K562 (cell line): ENCODE data around the gene SNX3. TPM values are rescaled to one million over a fixed set of nuclear protein-coding genes. Genes with fewer than 3 reads are reported as not detected.
A peak's percentile ranks its signal among the peaks of the same experiment; 100 is the strongest.

Source experiments
- ADNP ChIP-seq: fragments of 200-800 bp; sonication (Bioruptor generic); IDR thresholded peaks from 2 replicates; pipeline ENCODE4 v1.6.1; 2016; ENCODE audit warnings: missing genetic modification characterization, missing compliant biosample characterization
- CBX2 ChIP-seq: fragments of 200-600 bp; sonication (generic); IDR thresholded peaks from one replicate; pipeline ENCODE4 v1.6.1; 2012; ENCODE audit warnings: mild to moderate bottlenecking, low read length, inconsistent platforms; ENCODE audit not compliant: insufficient read depth, poor library complexity, severe bottlenecking
- DMBX1 ChIP-seq: fragments of 250-450 bp; sonication (Bioruptor Pico); IDR thresholded peaks from 2 replicates; pipeline ENCODE4 v1.8.0; 2022; ENCODE audit warnings: inconsistent platforms, mild to moderate bottlenecking, moderate library complexity, borderline replicate concordance
- FOXM1 ChIP-seq, 2 experiments: fragments of 450-650 bp in 1 of 2; sonication (generic) in 1 of 2; formaldehyde crosslinking in 1 of 2; IDR thresholded peaks; 2 replicates each; pipeline versions ENCODE4 v1.6.1 to v1.9.0; 2017 to 2022; ENCODE audit warnings: low read depth in 2 of 2, mild to moderate bottlenecking in 2 of 2, missing genetic modification reagents in 1 of 2, moderate library complexity in 1 of 2
- GTF2F1 ChIP-seq: IDR thresholded peaks from 2 replicates; pipeline ENCODE4 v1.6.1; 2011; ENCODE audit warnings: low read depth, low read length, improper control_type of control experiment
- HMGN3 ChIP-seq: IDR thresholded peaks from 2 replicates; pipeline ENCODE4 v1.6.1; 2011; ENCODE audit warnings: borderline replicate concordance, low read depth, mild to moderate bottlenecking, mixed read lengths, low read length; ENCODE audit not compliant: insufficient read length; ENCODE audit errors: extremely low read depth
- KAT2B ChIP-seq: IDR thresholded peaks from one replicate; pipeline ENCODE4 v1.6.1; 2012; ENCODE audit warnings: low read depth, mild to moderate bottlenecking, control low read depth, inconsistent platforms, low read length, moderate library complexity
- KAT7 ChIP-seq: sonication (generic); formaldehyde crosslinking; IDR thresholded peaks from 2 replicates; pipeline ENCODE4 v1.8.0; 2022; ENCODE audit warnings: missing genetic modification reagents, mild to moderate bottlenecking, borderline replicate concordance
- L3MBTL2 ChIP-seq: fragments of 450-650 bp; IDR thresholded peaks from 2 replicates; pipeline ENCODE4 v1.6.1; 2016; ENCODE audit warnings: mild to moderate bottlenecking, moderate library complexity
- NKRF ChIP-seq: fragments of 450-650 bp; IDR thresholded peaks from 2 replicates; pipeline ENCODE4 v1.6.1; 2016; ENCODE audit warnings: borderline replicate concordance
- TAL1 ChIP-seq: fragments of 450-650 bp; IDR thresholded peaks from 2 replicates; pipeline ENCODE4 v1.6.1; 2016; ENCODE audit warnings: mild to moderate bottlenecking
- ZC3H8 ChIP-seq: fragments of 450-650 bp; IDR thresholded peaks from 2 replicates; pipeline ENCODE4 v1.6.1; 2017
- ZFPM2 ChIP-seq: fragments of 250-450 bp; sonication (Bioruptor Pico); IDR thresholded peaks from 2 replicates; pipeline ENCODE4 v1.5.1; 2022; ENCODE audit warnings: mild to moderate bottlenecking
- ZNF253 ChIP-seq: fragments of 250-450 bp; sonication (Bioruptor Pico); conservative IDR thresholded peaks from 2 replicates; pipeline ENCODE4 v1.6.1; 2021; ENCODE audit warnings: mild to moderate bottlenecking
- ZNF668 ChIP-seq: fragments of 250-450 bp; sonication (Bioruptor Pico); IDR thresholded peaks from 2 replicates; pipeline ENCODE4 v1.8.0; 2022; ENCODE audit warnings: mild to moderate bottlenecking, inconsistent platforms
- ZNF740 ChIP-seq, 3 experiments: fragments of 200-800 bp in 1 of 3; sonication (Bioruptor generic) in 1 of 3; sonication (generic) in 1 of 3; formaldehyde crosslinking in 1 of 3; IDR thresholded peaks; 2 replicates each; pipeline versions ENCODE4 v1.6.1 to v1.8.0; 2016 to 2022; ENCODE audit warnings: mild to moderate bottlenecking in 2 of 3, missing compliant biosample characterization in 2 of 3, missing genetic modification characterization in 2 of 3, missing genetic modification reagents in 1 of 3
- polyA plus RNA-seq, 8 experiments: library from polyadenylated mRNA; depleted of rRNA in 4 of 8; stranded (reverse) in 5 of 8; unstranded in 3 of 8; fragments of >200 nt; fragmentation: Nextera tagmentation in 2 of 8; fragmentation: Illumina TruSeq in 1 of 8; extraction: Ambion mirVana in 2 of 8; extraction: Trizol in 1 of 8; gene quantifications; 2 replicates each; pipeline versions ENCODE4 v1.2.1 to v1.2.3, GENCODE V29; 2011 to 2014; ENCODE audit warnings: inconsistent platforms in 1 of 8, missing spikeins in 1 of 8
- total RNA-seq, 7 experiments: library from RNA; depleted of rRNA in 6 of 7; stranded (reverse); fragments of >200 nt in 6 of 7; fragmentation: Illumina TruSeq in 2 of 7; extraction: Trizol in 2 of 7; gene quantifications; 2 replicates each; pipeline versions ENCODE4 v1.2.1 to v1.2.3, GENCODE V29; 2011 to 2021; ENCODE audit warnings: low replicate concordance in 1 of 7
- TF ChIP-seq, protein P1 (sequence below): fragments of 450-650 bp; IDR thresholded peaks from 2 replicates; pipeline ENCODE4 v1.6.1; 2017; ENCODE audit warnings: mild to moderate bottlenecking, moderate library complexity

Gene SNX3
- total and polyA plus RNA-seq, 9 of the 15 experiments (the other 6 are each of a cell fraction or from before 2014, with no cell fraction given), result 48.9 to 410 (median 159) TPM

DNA sequence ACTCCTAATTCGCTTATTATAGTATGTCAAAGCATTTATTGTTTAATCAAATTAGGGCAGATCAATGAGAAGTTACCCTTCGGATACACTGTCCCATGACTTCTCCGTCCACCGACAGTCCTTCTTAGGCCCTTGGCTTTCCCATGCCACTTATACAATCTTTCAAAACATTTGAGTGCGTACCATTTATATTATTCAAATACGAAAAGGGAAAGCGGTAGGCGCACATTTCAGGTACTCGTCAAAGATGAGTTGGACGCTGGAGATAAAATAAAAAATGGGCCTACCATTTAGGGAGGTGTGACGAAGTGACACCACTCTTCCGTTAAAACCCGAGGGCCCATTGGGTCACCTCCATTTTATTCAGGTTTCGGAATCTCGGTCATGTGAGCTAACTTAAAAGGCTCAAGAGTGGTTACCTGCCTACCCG, 33.5 kb upstream of the SNX3 start (continued):
- TF ChIP-seq FOXM1 (IDR thresholded peaks at IDR 0.05; ENCODE audit: low read depth) (0 out of 2 replicates have a peak, but pooled peaks have one; percentile 4), FOXM1 (CRISPR knock-in tag; IDR thresholded peaks at IDR 0.05; ENCODE audit: low read depth) (no peak), L3MBTL2 (peak; percentile 81), ZNF668 (CRISPR knock-in tag) (no peak), KAT7 (CRISPR knock-in tag) (no peak), ADNP (tag) (no peak), ZC3H8 (no peak), KAT2B (no peak), CBX2 (no peak), TAL1 (no peak), HMGN3 (no peak), ZNF740 (CRISPR knock-in tag; IDR thresholded peaks at IDR 0.05) (no peak), ZNF740 (tag; IDR thresholded peaks at IDR 0.05) (no peak), ZFPM2 (CRISPR knock-in tag) (no peak), ZNF253 (CRISPR knock-in tag) (no peak), NKRF (no peak), DMBX1 (CRISPR knock-in tag) (no peak), GTF2F1 (no peak)
- TF ChIP-seq, protein P1, sequence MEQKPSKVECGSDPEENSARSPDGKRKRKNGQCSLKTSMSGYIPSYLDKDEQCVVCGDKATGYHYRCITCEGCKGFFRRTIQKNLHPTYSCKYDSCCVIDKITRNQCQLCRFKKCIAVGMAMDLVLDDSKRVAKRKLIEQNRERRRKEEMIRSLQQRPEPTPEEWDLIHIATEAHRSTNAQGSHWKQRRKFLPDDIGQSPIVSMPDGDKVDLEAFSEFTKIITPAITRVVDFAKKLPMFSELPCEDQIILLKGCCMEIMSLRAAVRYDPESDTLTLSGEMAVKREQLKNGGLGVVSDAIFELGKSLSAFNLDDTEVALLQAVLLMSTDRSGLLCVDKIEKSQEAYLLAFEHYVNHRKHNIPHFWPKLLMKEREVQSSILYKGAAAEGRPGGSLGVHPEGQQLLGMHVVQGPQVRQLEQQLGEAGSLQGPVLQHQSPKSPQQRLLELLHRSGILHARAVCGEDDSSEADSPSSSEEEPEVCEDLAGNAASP, result no peak
